CD14-positive monocyte (primary cell): ENCODE data around the gene ZNF579. TPM values are rescaled to one million over a fixed set of nuclear protein-coding genes. Genes with fewer than 3 reads are reported as not detected.

Experiments used
- DNase-seq, 3 donors: peaks; one replicate each; pipeline ENCODE4 v3.0.0-alpha.2; 2011 to 2022
- H2AFZ ChIP-seq: 2 replicates; pipeline ENCODE4 v1.6.0; 2012; ENCODE audit warnings: mild to moderate bottlenecking, low read depth, low read length, inconsistent platforms; ENCODE audit not compliant: insufficient read depth, poor library complexity, severe bottlenecking
- H3K27ac ChIP-seq, 2 donors: 1 replicate in 1 of 2; 2 replicates in 1 of 2; pipeline ENCODE4 v1.5.1; 2012 to 2013; ENCODE audit warnings: low read length in 2 of 2, control low read depth in 1 of 2, inconsistent platforms in 1 of 2, low read depth in 1 of 2, mild to moderate bottlenecking in 1 of 2
- H3K27me3 ChIP-seq, 2 donors: one replicate each; pipeline versions ENCODE4 v1.6.0 to v1.6.1; 2011 to 2013; ENCODE audit warnings: low read length in 2 of 2; ENCODE audit not compliant: control insufficient read depth in 2 of 2, insufficient read depth in 2 of 2
- H3K36me3 ChIP-seq, 2 donors: replicated peaks in 1 of 2; 1 replicate in 1 of 2; 2 replicates in 1 of 2; pipeline versions ENCODE4 v1.5.1 to v1.6.1; 2012 to 2013; ENCODE audit warnings: low read length in 2 of 2, control low read depth in 1 of 2, inconsistent platforms in 1 of 2, mild to moderate bottlenecking in 1 of 2; ENCODE audit not compliant: insufficient read depth in 2 of 2, control insufficient read depth in 1 of 2
- H3K4me1 ChIP-seq, 2 donors: 1 replicate in 1 of 2; 2 replicates in 1 of 2; pipeline versions ENCODE4 v1.5.1 to v1.6.1; 2012 to 2013; ENCODE audit warnings: low read length in 2 of 2, control low read depth in 1 of 2, inconsistent platforms in 1 of 2, mild to moderate bottlenecking in 1 of 2, moderate library complexity in 1 of 2; ENCODE audit not compliant: insufficient read depth in 2 of 2, control insufficient read depth in 1 of 2
- H3K4me2 ChIP-seq: replicated peaks from 2 replicates; pipeline ENCODE3; 2012; ENCODE audit warnings: low read length, moderate library complexity, mild to moderate bottlenecking; ENCODE audit not compliant: poor library complexity, severe bottlenecking; ENCODE audit errors: extremely low read depth
- H3K4me3 ChIP-seq, 3 experiments: fragments of 200-600 bp in 1 of 3; sonication (generic) in 1 of 3; replicated peaks in 1 of 3; 1 replicate in 2 of 3; 2 replicates in 1 of 3; pipeline ENCODE4 v1.5.1; 2011 to 2013; ENCODE audit warnings: low read length in 3 of 3, mild to moderate bottlenecking in 3 of 3, control low read depth in 2 of 3, low read depth in 2 of 3, inconsistent platforms in 1 of 3, moderate library complexity in 1 of 3
- H3K79me2 ChIP-seq: 2 replicates; pipeline ENCODE4 v1.6.0; 2012; ENCODE audit warnings: mild to moderate bottlenecking, control low read depth, inconsistent platforms, low read length, moderate library complexity; ENCODE audit not compliant: insufficient read depth
- H3K9ac ChIP-seq: 2 replicates; pipeline ENCODE4 v1.6.0; 2017; ENCODE audit warnings: low read length, mild to moderate bottlenecking; ENCODE audit not compliant: insufficient read depth, poor library complexity, severe bottlenecking
- H3K9me3 ChIP-seq, 2 donors: replicated peaks in 1 of 2; 1 replicate in 1 of 2; 2 replicates in 1 of 2; pipeline versions ENCODE4 v1.5.1 to v1.6.1; 2012 to 2013; ENCODE audit warnings: low read length in 2 of 2, control low read depth in 1 of 2; ENCODE audit not compliant: control insufficient read depth in 1 of 2, insufficient read depth in 1 of 2
- H4K20me1 ChIP-seq: 2 replicates; pipeline ENCODE4 v1.6.0; 2012; ENCODE audit warnings: mild to moderate bottlenecking, low read length, control low read depth, moderate library complexity; ENCODE audit not compliant: insufficient read depth
- H3K27ac Mint-ChIP-seq, 7 donors: one replicate each; pipeline ENCODE4 v1.8.0; 2020; ENCODE audit warnings: mild to moderate bottlenecking in 7 of 7, mixed read lengths in 7 of 7, moderate library complexity in 6 of 7, inconsistent platforms in 2 of 7
- H3K27me3 Mint-ChIP-seq, 3 donors: one replicate each; pipeline ENCODE4 v1.8.0; 2021 to 2022; ENCODE audit warnings: low read depth in 3 of 3, mild to moderate bottlenecking in 3 of 3, mixed read lengths in 3 of 3, moderate library complexity in 3 of 3, inconsistent platforms in 1 of 3
- H3K36me3 Mint-ChIP-seq, 2 donors: one replicate each; pipeline ENCODE4 v1.8.0; 2020; ENCODE audit warnings: mixed read lengths in 2 of 2, inconsistent platforms in 1 of 2, mild to moderate bottlenecking in 1 of 2
- H3K4me1 Mint-ChIP-seq: one replicate; pipeline ENCODE4 v1.8.0; 2020; ENCODE audit warnings: mild to moderate bottlenecking, mixed read lengths
- H3K4me3 Mint-ChIP-seq, 2 donors: one replicate each; pipeline ENCODE4 v1.8.0; 2020; ENCODE audit warnings: mild to moderate bottlenecking in 2 of 2, mixed read lengths in 2 of 2, moderate library complexity in 1 of 2
- H3K9me3 Mint-ChIP-seq, 7 donors: one replicate each; pipeline ENCODE4 v1.8.0; 2020 to 2022; ENCODE audit warnings: mixed read lengths in 7 of 7, mild to moderate bottlenecking in 6 of 7, moderate library complexity in 6 of 7, inconsistent platforms in 2 of 7
- CTCF ChIP-seq: fragments of 200-600 bp; IDR thresholded peaks from one replicate; pipeline ENCODE4 v1.8.0; 2022; ENCODE audit warnings: antibody characterized with exemption, mild to moderate bottlenecking
- WGBS: methylation state at CpG from one replicate; pipeline ENCODE4 v1.1.5; 2013; ENCODE audit warnings: missing lambda C conversion rate; ENCODE audit not compliant: insufficient coverage; 5-methylcytosine and 5-hydroxymethylcytosine counted together
- intact Hi-C, 2 donors: fragments of 100-400 bp; cut with micrococcal nuclease; formaldehyde crosslinking; loops; one replicate each; pipeline versions ENCODE4 v1.15.0 to v1.15.1; 2023
- polyA plus RNA-seq, 3 donors: library from polyadenylated mRNA; depleted of rRNA in 1 of 3; unstranded in 2 of 3; stranded (reverse) in 1 of 3; fragments of 300-500 nt in 2 of 3; fragments of >200 nt in 1 of 3; fragmentation: Illumina TruSeq in 2 of 3; gene quantifications; 1 replicate in 2 of 3; 2 replicates in 1 of 3; pipeline ENCODE4 v1.2.3, GENCODE V29; 2012 to 2021

The ZNF579 gene
- polyA plus RNA-seq, 3 donors: 0.05 to 1.8 TPM; not detected in 1

- no peaks in the 10 kb centered on the region for H3K79me2 ChIP-seq
- H3K9ac ChIP-seq: no peak overlapping the region
- intact Hi-C loops: no loop called here
- H3K4me1 ChIP-seq: no peaks in the 10 kb centered on the region
- no peak overlapping the region for H3K27ac Mint-ChIP-seq
- H3K4me3 ChIP-seq: no peak overlapping the region
- no peaks in the 10 kb centered on the region for H3K36me3 Mint-ChIP-seq
- peaks cover 4 to 7% (median 6%) of the 10 kb centered on the region in 3 donors for H3K27me3 Mint-ChIP-seq
- no peaks in the 10 kb centered on the region for H3K9me3 ChIP-seq
- 67% methylated on average over 6 of the region's 9 CpGs for WGBS
- no peaks in the 10 kb centered on the region for H4K20me1 ChIP-seq
- no peak for DNase-seq
- no peak overlapping the region for H3K4me3 Mint-ChIP-seq
- TF ChIP-seq CTCF: no peak
- H3K27me3 ChIP-seq: no peaks in the 10 kb centered on the region
- peaks cover 0 to 7% (median 0%) of the 10 kb centered on the region in 7 donors for H3K9me3 Mint-ChIP-seq
- H2AFZ ChIP-seq: no peak overlapping the region
- no peaks in the 10 kb centered on the region for H3K36me3 ChIP-seq
- no peaks in the 10 kb centered on the region for H3K4me1 Mint-ChIP-seq
- no peak overlapping the region for H3K27ac ChIP-seq
- no peak overlapping the region for H3K4me2 ChIP-seq
Measured at GRCh38 chr19:55566823-55567222, 13.8 kb downstream of the ZNF579 start.

- peaks cover 0 to 3% of the 10 kb centered on the region in 2 donors for H3K9me3 ChIP-seq
- no peak overlapping the region for H3K9ac ChIP-seq
- no peak for TF ChIP-seq CTCF
- intact Hi-C loops: no loop called here
- no peak overlapping the region for H3K4me2 ChIP-seq
- peak overlapping the region in 1 of 7 donors; percentile 0 for H3K27ac Mint-ChIP-seq
- H3K36me3 ChIP-seq: no peaks in the 10 kb centered on the region
- no peaks in the 10 kb centered on the region for H3K27me3 ChIP-seq
- H3K4me3 Mint-ChIP-seq: no peak overlapping the region
- no peaks in the 10 kb centered on the region for H3K36me3 Mint-ChIP-seq
- no peaks in the 10 kb centered on the region for H3K4me1 ChIP-seq
- peaks cover 3 to 7% (median 4%) of the 10 kb centered on the region in 3 donors for H3K27me3 Mint-ChIP-seq
- no peaks in the 10 kb centered on the region for H3K4me1 Mint-ChIP-seq
- H2AFZ ChIP-seq: no peak overlapping the region
- no peak overlapping the region for H3K27ac ChIP-seq
- H3K9me3 Mint-ChIP-seq: peaks cover 0 to 8% (median 5%) of the 10 kb centered on the region in 7 donors
- WGBS: 85% methylated on average over 10 of the region's 12 CpGs
- no peak overlapping the region for H3K4me3 ChIP-seq
- DNase-seq: no peak
- H4K20me1 ChIP-seq: no peaks in the 10 kb centered on the region
- H3K79me2 ChIP-seq: no peaks in the 10 kb centered on the region
Measured at GRCh38 chr19:55563261-55563690, 17.4 kb downstream of the ZNF579 start.
